ENCODE measurements around the gene PLOD2.
"Not testable (repeated sequence)": the region's sequence is repeated elsewhere in the genome, so short reads cannot be mapped to it uniquely, and the experiment has no call there.

The PLOD2 gene

GRCh38 chr3:146134348-146135117 lies 26.5 kb downstream of the PLOD2 start:
- no peak for DNase-seq

DNA sequence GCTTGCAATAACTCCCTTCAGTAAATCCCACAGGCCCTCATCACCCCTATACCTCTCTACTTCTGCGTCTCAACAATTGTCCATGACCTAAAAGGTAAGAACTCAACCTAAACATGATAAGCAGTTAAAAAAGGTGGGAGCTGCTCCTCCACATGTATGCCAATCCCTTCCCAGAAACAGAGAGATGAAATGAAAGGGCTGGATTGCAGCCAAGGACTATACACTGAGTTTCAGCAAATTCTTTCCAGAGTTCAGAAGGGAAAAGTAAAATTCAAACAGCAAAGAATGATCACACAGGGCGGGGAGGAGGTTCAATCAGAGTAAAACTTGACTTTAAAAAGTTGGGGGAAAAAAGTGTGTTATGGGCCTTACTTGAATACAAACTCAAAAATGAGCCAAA lies 27.5 kb downstream of the PLOD2 start:
- DNase-seq = no peak

GRCh38 chr3:146131616-146132410 lies 29.2 kb downstream of the PLOD2 start:
- DNase-seq = no peak

DNA sequence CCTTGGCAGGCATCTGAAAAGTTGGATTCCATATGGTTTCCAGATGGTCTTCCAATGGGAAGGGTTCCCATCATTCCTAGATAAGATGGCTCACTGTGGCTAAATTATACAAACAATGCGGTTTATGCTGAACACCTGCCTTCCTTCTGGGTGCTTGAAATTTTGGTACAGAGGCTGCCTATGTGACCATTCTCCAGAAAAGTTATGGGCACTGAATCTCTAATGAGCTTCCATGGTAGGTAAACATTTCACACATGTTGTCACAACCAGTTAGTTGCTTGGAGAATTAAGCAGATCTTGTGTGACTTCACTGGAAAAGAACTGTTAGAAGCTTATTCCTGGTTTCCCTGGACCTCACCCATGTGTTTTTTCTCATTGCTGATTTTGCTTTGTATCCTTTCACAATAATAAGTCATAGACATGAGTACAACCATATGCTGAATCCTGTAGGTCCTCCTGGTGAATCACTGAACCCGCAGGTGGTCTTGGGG lies 30.1 kb downstream of the PLOD2 start:
- no peak for DNase-seq

DNA sequence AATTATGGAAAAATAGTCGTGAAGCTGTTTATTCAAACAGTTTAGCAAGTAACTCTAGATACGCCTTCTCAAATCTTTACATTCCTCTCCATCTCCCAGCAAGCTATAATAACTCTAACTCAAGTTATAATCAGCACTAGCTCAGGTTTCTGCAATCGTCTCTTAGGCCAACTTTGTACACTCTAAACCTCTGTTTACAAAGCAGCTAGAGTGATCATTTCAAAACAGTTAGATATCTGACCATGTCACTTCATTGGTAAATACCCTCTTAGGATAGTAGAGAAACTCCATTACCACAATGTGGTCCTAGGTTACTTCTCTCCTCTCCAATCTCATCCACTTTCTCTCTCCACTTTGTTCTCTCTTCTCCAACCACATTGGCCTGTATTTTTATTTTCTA lies 31.2 kb downstream of the PLOD2 start:
- no peak for DNase-seq

- DNase-seq = no peak
These were observed 32.0 kb downstream of the PLOD2 start for GRCh38 chr3:146128939-146129338.

DNA sequence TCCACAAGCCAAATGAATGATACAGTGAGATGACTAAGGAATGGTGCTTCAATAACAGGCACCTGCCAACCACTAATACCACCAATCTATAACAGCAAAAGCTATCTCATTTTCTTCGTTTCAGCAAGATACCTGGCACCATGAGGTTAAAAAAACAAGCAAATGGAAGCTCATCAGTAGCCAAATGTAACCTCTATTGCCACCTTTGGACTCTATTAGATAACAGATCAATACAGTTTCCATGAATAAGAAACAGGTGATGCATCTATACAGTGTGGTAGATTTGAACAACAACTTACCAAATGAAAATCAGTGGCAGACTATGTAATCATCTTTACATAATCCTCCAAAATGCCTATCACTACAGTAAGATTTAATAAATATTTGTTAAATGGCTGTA lies 32.8 kb downstream of the PLOD2 start:
- no peak for DNase-seq

GRCh38 chr3:146125951-146126350 lies 35.0 kb downstream of the PLOD2 start:
- DNase-seq = no peak

DNA sequence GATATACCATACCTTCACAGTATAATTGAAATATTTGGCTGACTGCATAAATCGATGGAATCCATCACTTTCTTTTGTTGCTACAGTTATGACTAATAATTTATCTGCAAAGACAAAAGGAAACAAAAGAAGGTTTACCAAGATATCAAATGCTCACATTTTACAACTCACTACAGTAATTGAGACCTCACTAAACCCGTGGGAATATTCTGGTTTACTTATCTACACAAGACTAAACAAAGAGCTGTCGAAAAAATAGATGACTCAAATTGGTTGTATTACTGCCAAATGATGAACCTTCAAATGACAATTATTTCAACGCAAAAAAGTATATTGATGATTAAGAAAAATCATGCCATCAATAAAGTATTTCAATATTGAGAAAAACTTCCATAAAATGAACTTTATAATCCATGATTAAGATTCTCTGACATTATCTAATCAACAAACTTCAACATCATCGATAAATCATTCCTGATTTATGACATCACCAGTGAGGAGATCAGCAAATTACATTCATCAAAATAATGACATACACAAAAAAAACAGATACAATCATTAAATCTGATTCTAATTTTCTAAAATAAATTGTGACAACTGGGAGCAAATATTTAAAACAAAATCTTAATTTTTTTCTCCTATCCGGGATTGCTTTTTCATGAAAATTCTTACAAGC lies 36.7 kb downstream of the PLOD2 start:
- no peak for DNase-seq

DNA sequence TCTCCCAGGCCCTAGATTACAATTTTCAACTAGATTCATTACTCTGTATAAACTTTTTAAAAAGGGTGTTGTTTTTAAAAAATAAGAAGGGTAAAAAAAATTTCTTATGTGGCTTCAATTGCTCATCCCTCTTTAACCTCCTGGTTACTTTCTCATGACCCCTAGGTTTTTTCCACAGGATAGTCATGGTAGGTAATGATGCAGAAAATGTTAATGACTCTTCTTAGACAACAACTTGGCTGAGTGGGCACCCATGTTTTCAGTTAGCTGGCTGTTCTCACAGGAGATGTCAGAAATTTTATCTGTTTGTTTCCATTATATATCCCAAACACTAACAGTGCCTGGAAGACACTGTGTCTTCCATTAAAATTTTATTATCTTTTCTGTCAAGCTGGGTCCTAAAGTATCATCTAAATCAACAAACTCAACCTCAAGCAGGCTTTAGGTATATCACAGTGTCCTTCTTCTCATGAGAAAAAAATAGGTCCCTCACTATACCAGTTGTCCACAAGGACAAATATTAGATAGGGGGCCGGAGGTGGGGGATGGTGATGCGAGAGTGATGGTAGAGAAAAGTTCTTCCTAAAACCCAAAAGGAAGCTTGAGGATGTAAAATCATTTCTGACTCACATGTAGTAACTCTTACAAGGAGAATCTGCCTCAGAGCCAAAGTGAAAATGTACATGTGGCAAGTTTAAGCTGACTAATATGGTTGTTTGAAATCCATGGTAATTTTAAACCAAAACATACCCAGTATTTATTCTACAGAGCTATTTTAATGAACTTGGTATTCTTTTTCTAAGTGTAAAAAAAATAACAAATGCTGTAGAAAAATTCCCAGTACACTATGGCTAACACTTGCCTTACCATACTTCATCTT lies 43.3 kb downstream of the PLOD2 start:
- no peak for DNase-seq

- no peak for DNase-seq
These were observed 45.4 kb downstream of the PLOD2 start for GRCh38 chr3:146115619-146116018.

DNA sequence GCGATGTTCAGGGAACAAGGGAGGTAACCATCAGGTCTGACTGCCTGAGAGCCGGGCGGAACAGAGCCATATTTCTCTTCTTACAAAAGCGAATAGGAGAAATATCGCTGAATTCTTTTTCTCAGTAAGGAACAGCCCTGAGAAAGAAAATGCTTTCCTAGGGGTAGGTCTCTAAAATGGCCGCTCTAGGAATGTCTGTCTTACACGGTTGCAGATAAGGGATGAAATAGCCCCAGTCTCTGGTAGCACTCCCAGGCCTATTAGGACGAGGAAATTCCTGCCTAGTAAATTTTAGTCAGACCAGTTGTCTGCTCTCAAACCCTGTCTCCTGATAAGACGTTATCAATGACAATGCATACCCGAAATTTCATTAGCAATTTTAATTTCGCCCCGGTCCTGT lies 47.2 kb downstream of the PLOD2 start:
- not testable (repeated sequence) for DNase-seq

GRCh38 chr3:146111337-146111736 lies 49.6 kb downstream of the PLOD2 start:
- no peak for DNase-seq

DNA sequence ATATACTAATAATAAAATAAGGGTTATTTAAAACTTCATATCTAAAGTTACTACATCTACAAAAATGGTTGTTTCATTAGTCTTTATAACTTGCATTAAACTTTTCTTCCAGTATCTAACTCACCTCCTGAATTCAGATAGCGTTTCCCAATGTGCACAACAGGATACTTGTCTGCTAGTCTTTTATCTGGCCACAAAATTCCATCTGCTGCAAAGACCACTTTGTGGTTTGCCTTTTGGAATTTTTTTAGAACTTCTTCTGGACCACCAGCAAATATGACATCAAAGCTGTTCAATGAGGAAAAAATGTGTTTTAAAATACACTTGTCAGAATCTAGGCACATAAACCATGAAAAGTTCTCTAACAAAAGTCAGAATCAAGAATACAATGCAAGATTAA lies 50.8 kb downstream of the PLOD2 start:
- DNase-seq = no peak

DNA sequence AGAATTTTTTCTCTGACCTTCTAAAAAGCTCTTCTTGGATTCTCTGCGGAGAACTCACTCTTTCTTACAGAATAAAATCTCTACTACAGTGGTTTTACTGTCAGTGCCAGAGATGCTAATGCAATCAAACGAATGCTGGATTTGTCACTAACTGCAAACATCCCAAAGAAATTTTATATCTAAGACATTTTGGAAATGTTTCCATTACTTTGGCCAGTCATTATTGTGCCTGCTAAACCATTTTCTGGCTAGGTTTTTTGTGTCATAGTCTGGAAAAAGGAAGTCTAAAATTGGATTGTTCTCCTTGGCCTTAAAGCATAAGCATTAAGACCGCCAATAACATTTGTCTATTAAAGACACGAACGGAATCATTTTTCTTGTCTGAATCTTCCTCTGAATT lies 54.0 kb downstream of the PLOD2 start:
- DNase-seq = no peak

- DNase-seq = no peak
These were observed 56.9 kb downstream of the PLOD2 start for GRCh38 chr3:146104068-146104467.

- DNase-seq = no peak
These were observed 58.1 kb downstream of the PLOD2 start for GRCh38 chr3:146102885-146103284.

GRCh38 chr3:146101538-146101937 lies 59.4 kb downstream of the PLOD2 start:
- no peak for DNase-seq

DNA sequence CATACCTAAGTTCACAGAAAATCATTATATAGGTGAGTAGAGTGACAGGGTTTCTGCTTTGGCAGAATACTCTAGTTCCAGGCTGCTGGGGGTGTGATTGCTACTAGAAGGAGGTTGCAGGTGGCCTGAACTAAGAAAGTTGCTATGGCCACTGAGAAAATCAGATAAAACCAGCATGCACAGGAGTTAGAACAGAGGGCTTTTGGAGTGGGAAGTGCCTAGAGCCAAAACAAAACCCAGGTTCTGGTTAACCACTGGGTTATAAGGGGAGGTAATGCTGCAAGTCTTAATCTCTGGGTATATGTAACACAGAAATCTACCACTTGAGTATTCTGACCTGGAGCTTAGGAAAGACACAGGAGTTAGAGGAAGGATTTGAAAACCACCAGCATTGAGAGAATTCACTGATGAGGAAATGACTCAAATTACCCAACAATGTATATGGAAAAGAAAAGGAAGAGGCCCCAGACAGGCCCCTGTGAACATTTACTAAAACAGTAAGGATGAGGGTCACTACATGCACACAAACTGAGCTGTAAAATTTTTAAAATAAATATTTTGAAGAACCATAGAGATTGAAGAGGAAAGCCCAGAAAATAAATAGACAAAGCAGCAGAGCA lies 60.0 kb downstream of the PLOD2 start:
- no peak for DNase-seq

DNA sequence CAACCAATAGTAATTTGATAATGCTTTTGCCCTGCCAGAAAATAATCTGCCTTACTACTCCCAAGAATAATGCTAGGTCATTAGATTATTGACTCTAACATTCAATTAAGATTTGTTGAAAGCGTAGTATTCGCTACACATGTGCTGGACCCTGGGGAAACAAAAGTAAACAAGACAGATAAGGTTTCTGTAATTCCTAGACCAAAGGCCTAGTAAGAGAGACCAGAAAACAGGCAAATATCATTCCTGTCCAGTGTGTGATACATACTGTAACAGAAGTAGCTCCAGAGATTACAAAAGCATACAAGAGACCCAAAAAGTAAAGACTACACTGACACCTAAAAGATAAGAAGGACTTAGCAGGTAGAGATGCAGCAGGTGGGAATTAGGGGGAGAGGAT lies 60.8 kb downstream of the PLOD2 start:
- no peak for DNase-seq

GRCh38 chr3:146099316-146099715 lies 61.7 kb downstream of the PLOD2 start:
- no peak for DNase-seq

DNA sequence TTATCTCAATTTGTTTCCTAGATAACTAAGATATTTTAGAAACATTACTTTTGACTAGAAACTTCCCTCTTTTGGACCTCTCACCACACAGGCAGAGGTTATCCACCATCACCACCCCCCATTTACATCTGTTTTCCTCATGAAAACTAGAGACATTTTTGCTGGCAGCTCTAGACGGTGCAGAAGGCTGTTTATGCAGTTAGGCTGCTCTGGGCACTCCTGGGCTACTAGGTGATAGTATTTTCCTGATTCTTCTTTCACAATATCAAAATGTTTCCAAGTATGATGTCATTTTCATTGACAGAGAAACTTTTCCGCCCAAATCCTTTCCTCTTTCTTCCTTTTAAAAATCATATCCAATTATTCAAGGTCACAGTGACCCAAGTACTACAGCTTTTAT lies 67.1 kb downstream of the PLOD2 start:
- no peak for DNase-seq

All from NCI-H2029 treated with DMSO at 0.1 percent for 48 hours (cell line).